ENCODE data around the gene ABCA7.
"Not testable (repeated sequence)": the region's sequence is repeated elsewhere in the genome, so short reads cannot be mapped to it uniquely, and the experiment has no call there.

Gene ABCA7

DNA sequence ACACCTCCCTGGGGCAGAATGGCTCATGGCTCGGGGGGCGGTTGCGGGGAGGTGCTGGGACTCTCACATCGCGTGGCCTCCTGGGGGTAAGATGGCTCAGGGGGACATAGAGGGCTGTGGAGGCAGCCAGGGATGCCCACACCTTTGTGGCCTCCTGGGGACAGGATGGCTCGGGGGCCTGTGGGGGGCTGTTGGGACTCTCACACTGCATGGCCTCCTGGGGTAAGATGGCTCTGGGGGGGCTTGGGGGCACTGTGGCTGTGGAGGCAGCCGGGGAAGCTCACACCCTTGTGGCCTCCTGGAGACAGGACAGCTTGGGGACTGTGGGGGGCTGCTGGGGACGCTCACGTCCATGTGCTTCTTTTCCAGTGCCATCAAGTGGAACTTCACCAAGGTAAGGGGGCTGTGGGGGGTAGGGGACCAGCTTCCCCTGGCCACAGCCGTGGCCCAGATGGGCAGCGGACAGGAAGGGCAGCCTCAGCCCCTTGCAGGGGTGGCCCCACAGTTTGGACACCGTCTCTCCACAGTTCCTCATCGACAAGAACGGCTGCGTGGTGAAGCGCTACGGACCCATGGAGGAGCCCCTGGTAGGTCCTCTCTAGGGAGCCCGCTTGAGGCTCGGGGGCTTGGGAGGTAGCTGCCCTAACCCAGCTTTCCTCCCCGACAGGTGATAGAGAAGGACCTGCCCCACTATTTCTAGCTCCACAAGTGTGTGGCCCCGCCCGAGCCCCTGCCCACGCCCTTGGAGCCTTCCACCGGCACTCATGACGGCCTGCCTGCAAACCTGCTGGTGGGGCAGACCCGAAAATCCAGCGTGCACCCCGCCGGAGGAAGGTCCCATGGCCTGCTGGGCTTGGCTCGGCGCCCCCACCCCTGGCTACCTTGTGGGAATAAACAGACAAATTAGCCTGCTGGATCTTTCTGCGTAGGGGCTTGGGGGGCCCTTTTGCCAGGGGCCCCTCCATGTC lies 66.2 kb downstream of the ABCA7 start:
- DNase-seq (ENCODE audit: low read depth): no peak

DNA sequence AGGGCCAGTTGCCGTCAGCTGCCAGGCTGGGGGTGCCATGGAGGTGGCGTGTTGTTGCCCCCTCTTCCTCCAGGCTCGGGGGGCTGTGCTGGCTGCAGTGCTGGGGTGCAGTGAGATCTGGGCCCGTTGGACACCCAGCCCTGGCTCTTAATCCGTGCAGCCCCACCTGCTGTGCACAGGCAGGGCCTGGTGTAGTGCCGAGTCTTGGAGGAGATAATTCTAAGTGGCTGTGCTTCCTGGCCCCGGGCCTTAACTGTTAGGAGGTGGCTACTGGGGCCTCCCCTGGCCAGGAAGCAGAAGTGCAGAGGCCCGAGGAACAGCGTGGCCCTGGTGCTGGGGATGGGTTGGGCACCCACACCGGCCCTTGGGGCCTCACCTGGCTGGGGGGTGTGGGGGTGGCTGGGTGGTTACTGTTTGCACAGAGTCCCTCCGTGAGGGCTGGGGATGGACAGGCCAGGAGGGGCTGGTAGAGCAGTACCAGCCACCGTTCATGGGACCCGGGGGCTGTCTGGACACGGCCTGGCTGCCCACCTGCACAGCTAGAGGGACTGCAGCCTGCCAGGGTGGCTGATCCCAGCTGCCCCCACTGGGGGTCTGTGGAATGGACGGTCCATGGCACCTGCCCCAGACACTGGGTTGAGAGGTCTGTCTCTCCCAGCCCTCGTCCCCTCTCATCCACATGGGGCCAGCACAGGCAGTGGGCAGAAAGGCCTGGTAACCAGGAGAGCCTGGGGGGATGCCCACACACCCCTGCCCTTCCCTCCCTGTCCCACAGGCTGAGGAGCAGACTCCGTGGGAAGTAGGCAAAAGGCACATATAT lies 67.1 kb downstream of the ABCA7 start:
- peak; percentile 73 for DNase-seq (ENCODE audit: low read depth)

DNA sequence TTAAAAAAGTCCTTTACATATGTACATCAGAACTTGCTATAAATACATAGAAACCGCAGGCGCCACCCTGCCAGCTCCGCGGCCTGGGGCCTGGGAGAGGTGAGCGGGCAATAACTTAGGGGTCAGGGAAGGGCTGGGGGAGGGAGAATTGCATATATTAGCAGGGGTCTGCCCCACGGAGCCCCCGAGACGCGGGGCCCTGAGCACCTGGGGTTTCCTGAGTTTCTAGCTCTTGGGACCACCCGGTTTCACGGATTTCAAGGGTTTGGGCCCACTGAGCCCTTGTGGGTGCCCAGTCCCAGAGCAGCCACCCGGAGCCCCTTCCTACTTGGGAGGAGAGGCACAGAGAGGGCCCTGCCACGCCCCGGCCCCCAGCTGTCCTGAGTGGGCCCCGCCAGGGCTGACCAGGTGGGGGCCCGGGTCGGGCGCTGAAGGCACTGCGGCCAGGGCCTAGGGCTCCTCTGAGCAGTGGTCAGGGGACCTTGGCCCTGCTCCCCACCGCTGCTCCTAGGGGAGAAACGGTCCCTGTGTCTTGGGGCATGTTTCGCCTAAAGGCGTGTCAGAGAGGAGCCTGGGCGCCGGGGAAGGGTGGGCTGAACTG lies 67.9 kb downstream of the ABCA7 start:
- DNase-seq (ENCODE audit: low read depth): no peak

DNA sequence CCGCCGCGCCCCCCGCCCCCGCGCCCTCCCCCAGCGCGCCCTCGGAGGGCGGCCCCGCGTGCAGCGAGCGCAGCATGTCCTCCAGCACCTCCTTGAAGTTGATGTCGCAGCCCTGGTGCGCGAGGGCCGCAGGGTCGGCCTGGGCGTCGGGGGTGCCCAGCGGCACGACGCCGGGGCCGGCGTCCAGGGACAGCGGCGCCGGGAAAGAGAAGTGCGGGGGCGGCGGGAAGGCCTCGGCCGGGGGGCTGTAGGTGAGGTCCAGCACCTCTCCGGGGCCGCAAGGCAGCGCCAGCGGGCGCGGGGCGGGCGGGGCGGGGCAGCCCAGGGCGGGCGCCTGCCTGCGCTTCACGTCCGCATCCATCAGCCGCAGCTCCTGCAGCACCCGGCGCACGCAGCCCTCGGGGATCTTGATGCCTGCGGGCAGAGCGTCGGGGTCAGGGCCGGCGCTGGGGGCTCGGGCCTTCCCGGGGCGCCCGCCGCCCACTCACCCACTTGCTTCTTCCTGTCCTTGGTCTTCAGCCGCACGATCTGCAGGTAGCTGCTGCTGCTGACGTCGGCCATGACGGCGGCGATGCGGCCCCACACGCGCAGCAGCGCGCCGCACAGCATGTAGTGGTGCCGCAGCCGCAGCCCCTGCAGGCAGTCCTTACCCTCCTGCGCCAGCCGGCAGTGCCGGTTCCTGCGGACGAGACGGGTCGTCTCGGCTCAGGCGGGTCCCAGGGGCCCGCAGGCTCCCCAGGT lies 68.6 kb downstream of the ABCA7 start:
- no peak for DNase-seq (ENCODE audit: low read depth)

DNA sequence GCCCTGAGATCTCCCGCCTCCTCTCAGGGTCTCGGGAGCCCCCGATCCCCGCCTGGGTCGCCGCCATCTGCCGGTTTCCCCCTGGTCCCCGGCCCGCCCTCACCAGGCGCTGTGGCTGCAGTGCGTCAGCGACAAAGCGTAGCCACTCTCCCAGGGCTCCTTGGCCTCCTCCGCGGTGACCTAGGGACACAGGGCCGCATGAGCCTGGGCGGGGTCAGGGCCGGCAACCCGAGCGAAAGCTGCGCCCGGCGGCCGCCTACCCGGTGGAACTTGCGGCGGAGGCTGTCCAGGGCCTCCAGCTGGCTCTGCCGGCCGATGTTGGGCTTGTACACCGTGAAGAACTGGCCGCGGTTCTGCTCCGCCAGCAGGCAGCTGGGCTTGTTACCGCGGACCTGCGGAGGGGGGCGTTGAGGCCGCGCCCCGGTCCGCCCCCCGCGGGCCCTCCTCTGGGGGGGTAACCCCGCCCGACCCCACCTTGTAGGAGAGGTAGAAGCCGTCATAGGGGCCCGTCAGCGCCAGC lies 69.2 kb downstream of the ABCA7 start:
- no peak for DNase-seq (ENCODE audit: low read depth)

DNA sequence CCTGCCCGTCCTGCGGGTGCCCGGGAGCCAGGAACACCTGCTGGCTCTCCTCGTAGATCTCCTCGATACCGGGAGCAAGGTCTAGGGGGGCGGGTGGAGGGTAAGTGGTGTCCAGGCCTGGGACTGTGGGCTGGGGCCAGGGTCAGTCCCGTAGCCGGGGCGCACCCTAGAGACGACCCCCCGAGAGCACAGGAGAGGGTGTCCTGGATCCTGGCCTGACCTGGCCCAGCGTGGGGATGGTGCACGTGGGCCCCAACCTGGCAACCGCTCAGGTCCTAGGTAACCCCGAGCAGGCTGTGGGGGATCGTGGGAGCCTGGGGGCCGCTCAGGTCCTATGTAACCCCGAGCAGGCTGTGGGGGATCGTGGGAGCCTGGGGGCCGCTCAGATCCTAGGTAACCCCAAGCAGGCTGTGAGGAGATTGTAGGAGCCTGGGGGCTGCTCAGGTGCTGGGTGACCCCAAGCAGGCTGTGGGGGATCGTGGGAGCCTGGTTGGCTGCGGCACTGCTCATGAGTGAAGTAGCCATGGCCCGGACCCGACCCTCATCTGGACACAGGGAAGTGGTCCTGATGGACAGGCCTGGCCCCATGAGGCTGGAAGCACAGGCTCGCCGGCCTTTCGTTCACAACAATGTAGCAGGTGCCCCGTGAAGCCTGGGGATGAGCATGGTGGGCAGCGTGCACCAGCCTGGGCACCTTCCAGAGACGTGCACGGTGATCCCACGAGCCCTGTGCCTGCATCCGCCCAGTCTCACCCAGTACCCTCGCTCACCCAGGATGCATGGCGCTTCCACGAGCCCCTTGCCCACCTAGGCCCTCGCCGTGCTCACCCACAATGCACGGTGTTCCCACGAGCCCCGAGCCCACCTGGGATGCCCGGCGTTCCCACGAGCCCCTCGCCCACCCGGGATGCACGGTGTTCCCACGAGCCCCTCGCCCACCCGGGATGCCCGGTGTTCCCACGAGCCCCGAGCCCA lies 70.1 kb downstream of the ABCA7 start:
- no peak for DNase-seq (ENCODE audit: low read depth)

DNA sequence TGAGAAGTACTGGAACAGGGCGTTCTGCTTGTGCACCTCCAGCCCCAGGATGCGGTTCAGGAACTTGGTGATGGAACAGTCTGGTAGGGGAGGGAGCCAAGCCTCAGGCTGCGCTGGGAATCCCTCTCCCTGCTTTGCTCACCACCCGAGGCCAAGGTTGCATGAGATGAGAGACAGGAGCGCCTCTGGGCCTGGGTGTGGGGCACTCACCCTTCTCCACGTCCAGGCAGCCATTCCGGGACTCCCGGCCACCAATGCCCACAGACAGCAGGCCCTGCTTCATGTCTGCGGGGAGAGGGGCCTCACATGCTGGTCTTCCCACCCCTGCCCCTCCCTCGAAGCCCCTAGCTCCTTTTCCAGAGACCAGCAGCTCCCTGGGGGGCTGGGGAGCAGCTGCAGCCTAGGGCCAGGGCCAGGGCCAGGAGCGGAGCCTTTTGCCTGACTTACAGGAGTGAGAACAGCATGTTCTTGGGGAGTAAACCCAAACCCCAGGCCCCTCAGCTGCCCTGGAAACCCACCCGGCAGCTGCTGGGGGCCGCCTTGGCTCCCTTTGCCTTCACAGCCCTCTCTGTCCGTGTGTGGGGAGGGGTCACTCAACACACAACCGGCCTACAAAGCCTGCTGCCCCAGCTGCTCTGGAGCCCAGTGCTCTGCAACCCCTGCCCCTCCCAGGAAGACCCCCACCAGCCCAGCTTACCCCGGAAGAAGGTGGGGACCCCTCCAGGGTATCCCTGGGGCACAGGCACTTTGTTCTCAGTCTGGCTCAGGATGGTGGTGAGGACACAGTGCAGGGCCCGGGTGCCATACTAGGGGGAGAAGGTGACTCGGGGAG lies 71.1 kb downstream of the ABCA7 start:
- peak; percentile 29 for DNase-seq (ENCODE audit: low read depth)

DNA sequence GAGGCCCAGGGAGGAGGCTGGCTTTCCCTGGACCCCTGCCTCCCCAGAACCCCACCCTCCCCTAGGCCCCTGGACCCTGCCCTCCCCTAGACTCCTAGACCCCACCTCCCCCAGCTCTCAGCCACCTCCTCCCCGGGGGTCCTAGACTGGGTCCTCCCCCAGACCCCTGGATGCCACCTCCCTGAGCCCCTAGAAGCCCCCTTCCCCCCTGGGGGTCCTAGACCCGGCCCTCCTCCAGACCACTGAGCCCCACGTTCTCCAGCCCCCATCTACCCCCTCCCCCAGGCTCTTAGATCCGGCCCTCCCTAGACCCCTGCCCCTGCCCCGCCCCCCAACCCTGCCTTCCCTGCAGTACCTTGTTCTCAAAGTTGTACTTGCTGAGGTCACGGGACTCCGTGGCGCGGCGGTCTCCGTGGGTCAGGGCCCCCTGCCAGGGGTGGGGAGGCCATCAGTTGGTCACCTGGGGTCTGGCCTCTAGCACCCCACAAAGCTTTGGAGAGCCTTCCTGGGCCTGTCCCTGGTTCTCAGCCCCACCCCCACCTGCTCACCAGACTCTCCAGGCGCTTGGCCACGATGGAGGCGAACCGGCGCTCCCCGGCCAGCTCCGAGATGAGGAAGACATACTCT lies 71.8 kb downstream of the ABCA7 start:
- no peak for DNase-seq (ENCODE audit: low read depth)

DNA sequence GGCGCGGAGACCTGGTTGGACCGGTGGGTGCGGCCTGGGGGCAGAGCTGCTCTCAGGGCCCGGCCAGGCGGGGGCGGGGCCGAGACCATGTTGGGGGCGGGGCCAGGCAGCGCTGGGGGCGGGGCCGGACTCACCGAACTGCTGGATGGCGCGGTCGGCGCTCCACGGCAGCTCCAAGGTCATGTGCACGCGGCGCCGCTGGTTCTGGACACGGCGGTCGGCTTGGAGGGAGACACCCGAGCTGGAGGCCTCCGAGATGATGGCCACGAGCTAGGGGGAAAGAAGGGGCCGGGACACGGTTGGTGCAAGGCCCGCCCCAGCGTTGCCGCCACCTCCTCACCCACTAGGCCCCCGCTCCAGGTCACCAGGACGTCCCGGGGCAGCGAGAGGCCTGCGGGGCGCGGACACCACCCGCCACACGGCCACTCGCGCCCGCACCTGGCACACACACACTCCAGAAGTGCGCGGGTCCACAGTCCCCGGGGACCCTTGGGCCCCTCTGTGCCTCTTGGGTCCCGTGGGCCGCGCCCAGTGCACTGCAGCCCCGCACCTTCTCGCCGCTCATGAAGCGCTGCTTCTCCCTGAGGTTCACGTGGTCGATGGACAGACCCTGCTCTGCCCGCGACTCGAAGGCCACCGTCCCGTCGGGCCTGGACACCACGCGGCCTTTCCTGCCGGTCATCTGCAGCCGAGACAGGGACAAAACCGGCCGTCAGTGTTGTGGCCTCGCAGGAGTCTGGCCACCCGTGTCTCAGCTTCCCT lies 72.5 kb downstream of the ABCA7 start:
- DNase-seq (ENCODE audit: low read depth): no peak

DNA sequence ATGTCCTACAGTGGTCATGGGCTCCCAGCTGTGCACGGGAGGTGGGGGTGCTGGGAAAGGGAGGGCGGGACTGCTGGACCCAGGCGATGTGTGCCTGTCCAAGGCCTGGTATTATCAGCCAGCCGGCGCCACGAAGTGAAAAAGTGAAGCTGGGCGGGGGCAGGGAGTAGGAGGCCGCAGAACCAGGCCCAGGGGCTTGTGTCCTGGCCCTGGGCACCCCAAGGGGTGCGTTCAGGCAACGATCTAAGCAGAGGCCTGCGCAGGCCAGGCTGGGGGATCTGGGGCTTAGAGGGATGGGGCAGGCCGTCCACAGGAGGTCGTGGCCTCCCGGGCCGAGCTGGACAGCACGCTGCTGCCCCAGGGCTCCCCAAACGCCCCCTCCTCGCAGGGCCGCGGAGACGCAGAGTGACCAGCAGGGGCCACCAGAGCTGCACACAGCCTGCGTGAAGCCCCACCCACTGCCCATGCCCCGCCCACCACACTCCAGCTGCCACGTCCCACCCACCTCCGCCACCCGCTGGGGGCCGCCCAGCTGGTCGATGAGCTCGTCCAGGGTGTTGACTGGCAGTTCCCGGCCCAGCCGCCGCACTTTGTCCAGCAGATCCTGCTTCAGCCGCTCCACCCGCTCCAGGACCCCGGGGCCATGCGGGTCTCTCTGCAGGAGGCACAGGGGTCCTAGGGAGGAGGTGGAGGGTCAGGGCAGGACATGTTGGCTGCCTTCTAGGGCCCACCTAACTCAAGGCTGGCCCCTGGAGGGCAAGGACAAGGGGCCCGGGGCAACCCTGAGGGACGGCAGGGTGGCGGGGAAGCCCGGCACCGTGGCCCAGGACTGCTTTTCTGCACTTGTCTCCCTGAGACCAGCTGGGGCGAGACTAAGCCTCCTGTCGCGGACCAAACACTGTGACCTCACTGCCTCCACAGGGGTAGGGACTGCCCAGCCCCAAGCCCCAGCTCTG lies 73.4 kb downstream of the ABCA7 start:
- DNase-seq (ENCODE audit: low read depth): peak; percentile 91

DNA sequence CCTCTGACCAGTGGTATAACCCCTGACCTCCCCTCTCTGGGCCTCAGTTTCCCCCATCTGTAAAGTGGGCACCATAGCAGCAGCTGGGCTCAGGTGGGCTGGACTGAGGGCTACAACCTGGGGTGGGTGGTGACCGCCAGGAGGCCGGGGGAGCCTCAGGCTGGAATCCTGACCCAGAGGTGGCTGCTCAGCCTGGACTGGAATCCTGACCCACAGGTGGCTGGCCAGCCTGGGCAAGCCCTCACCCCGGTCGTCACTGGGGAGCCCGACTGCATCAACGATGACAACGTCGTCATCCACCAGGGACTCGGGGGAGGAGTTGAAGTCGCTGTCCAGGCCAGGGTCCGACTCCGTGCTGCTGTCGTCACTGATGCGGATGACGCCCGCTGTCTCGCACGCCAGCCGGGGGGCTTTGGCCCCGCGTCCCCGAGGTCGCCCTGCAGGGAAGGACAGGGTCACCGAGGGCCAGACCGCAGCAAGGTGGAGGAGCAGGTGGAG lies 74.1 kb downstream of the ABCA7 start:
- no peak for DNase-seq (ENCODE audit: low read depth)

DNA sequence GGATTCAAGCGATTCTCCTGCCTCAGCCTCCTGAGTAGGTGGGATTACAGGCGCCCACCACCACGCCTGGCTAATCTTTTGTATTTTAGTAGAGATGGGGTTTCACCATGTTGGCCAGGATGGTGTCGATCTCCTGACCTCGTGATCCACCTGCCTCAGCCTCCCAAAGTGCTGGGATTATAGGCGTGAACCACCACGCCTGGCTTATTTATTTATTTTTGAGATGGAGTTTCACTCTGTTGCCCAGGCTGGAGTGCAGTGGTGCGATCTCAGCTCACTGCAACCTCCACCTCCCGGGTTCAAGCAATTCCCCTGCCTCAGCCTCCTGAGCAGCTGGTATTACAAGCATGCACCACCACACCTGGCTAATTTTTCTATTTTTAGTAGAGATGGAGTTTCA lies 74.8 kb downstream of the ABCA7 start:
- DNase-seq (ENCODE audit: low read depth): not testable (repeated sequence)

All from ELR (cell line).